Activated CD4-positive, alpha-beta T cell treated with anti-CD3 and anti-CD28 coated beads, Interleukin-2, amount 10 ng/mL, durations not matched to agents 7 days and 5 days (primary cell): ENCODE measurements around the gene CACNA1E. TPM values are rescaled to one million over a fixed set of nuclear protein-coding genes. Genes with fewer than 3 reads are reported as not detected.

Experiments
- CTCF ChIA-PET: fragments of 350-600 bp; sonication (Branson Sonifier 250); formaldehyde crosslinking; loops from one replicate; lab custom pipeline; 2021; ENCODE audit warnings: antibody characterized with exemption; lab: Charles Lee
- POLR2A ChIA-PET: fragments of 350-600 bp; sonication (Branson Sonifier 250); formaldehyde crosslinking; loops from one replicate; lab custom pipeline; 2021; ENCODE audit warnings: antibody characterized with exemption; lab: Charles Lee
- DNase-seq: peaks from one replicate; pipeline ENCODE4 v3.0.0-alpha.2; 2020
- H3K27ac Mint-ChIP-seq: one replicate; pipeline ENCODE4 v1.8.0; 2021; ENCODE audit warnings: mild to moderate bottlenecking, moderate library complexity, mixed read lengths
- H3K27me3 Mint-ChIP-seq: one replicate; pipeline ENCODE4 v1.8.0; 2021; ENCODE audit warnings: mixed read lengths
- H3K36me3 Mint-ChIP-seq: one replicate; pipeline ENCODE4 v1.8.0; 2021; ENCODE audit warnings: low read depth, mixed read lengths
- H3K4me1 Mint-ChIP-seq: one replicate; pipeline ENCODE4 v1.8.0; 2021; ENCODE audit warnings: mixed read lengths
- H3K4me3 Mint-ChIP-seq: one replicate; pipeline ENCODE4 v1.8.0; 2021; ENCODE audit warnings: mild to moderate bottlenecking, moderate library complexity, mixed read lengths
- H3K9me3 Mint-ChIP-seq: one replicate; pipeline ENCODE4 v1.8.0; 2021; ENCODE audit warnings: mixed read lengths
- total RNA-seq, 2 experiments: library from RNA; stranded (reverse); gene quantifications; one replicate each; pipeline ENCODE4 v1.2.3, GENCODE V29; 2021

CACNA1E gene
- total RNA-seq, 2 experiments from 2014 or later = not detected

- ChIA-PET POLR2A (no interaction called here), CTCF (no interaction called here)
- no peak overlapping the region for H3K27ac Mint-ChIP-seq
- H3K27me3 Mint-ChIP-seq = no peaks in the 10 kb centered on the region
- no peak overlapping the region for H3K4me3 Mint-ChIP-seq
- DNase-seq = no peak
- no peaks in the 10 kb centered on the region for H3K36me3 Mint-ChIP-seq
- H3K9me3 Mint-ChIP-seq = no peaks in the 10 kb centered on the region
- no peaks in the 10 kb centered on the region for H3K4me1 Mint-ChIP-seq
These were observed 125.1 kb downstream of the CACNA1E start for GRCh38 chr1:181608386-181608785.

- ChIA-PET CTCF (no interaction called here), POLR2A (no interaction called here)
- Mint-ChIP-seq H3K4me1 (no peaks in the 10 kb centered on the region), H3K27ac (no peak overlapping the region), H3K27me3 (no peaks in the 10 kb centered on the region), H3K36me3 (no peaks in the 10 kb centered on the region), H3K9me3 (no peaks in the 10 kb centered on the region), H3K4me3 (no peak overlapping the region)
- no peak for DNase-seq
These were observed 125.6 kb downstream of the CACNA1E start for GRCh38 chr1:181608948-181609347.

- POLR2A ChIA-PET = no interaction called here
- no peaks in the 10 kb centered on the region for H3K4me1 Mint-ChIP-seq
- no peak for DNase-seq
- H3K4me3 Mint-ChIP-seq = no peak overlapping the region
- no peaks in the 10 kb centered on the region for H3K36me3 Mint-ChIP-seq
- H3K9me3 Mint-ChIP-seq = no peaks in the 10 kb centered on the region
- no peak overlapping the region for H3K27ac Mint-ChIP-seq
- CTCF ChIA-PET = no interaction called here
- H3K27me3 Mint-ChIP-seq = no peaks in the 10 kb centered on the region
These were observed 128.8 kb downstream of the CACNA1E start for GRCh38 chr1:181612100-181612499.

GRCh38 chr1:181618559-181618958 lies 135.2 kb downstream of the CACNA1E start:
- no peaks in the 10 kb centered on the region for H3K9me3 Mint-ChIP-seq
- no peak for DNase-seq
- CTCF ChIA-PET = no interaction called here

GRCh38 chr1:181620183-181620582 lies 136.9 kb downstream of the CACNA1E start:
- ChIA-PET POLR2A (no interaction called here), CTCF (no interaction called here)
- Mint-ChIP-seq H3K27ac (no peak overlapping the region), H3K4me1 (no peaks in the 10 kb centered on the region), H3K9me3 (no peaks in the 10 kb centered on the region), H3K36me3 (no peaks in the 10 kb centered on the region), H3K27me3 (no peaks in the 10 kb centered on the region), H3K4me3 (no peak overlapping the region)
- DNase-seq = no peak

More at GRCh38 chr1:181618559-181618958, 135.2 kb downstream of the CACNA1E start:
- no peaks in the 10 kb centered on the region for H3K4me1 Mint-ChIP-seq
- POLR2A ChIA-PET = no interaction called here
- no peaks in the 10 kb centered on the region for H3K27me3 Mint-ChIP-seq
- no peak overlapping the region for H3K27ac Mint-ChIP-seq
- no peaks in the 10 kb centered on the region for H3K36me3 Mint-ChIP-seq
- no peak overlapping the region for H3K4me3 Mint-ChIP-seq

GRCh38 chr1:181623850-181624249 lies 140.5 kb downstream of the CACNA1E start:
- Mint-ChIP-seq H3K27me3 (peaks cover 7% of the 10 kb centered on the region), H3K4me1 (no peaks in the 10 kb centered on the region), H3K9me3 (no peaks in the 10 kb centered on the region), H3K4me3 (no peak overlapping the region), H3K27ac (no peak overlapping the region), H3K36me3 (no peaks in the 10 kb centered on the region)
- CTCF ChIA-PET = no interaction called here
- DNase-seq = no peak
- POLR2A ChIA-PET = no interaction called here

GRCh38 chr1:181626279-181626938 lies 143.1 kb downstream of the CACNA1E start:
- Mint-ChIP-seq H3K36me3 (no peaks in the 10 kb centered on the region), H3K4me3 (no peak overlapping the region), H3K27me3 (peaks cover 11% of the 10 kb centered on the region), H3K9me3 (no peaks in the 10 kb centered on the region), H3K4me1 (no peaks in the 10 kb centered on the region), H3K27ac (no peak overlapping the region)
- ChIA-PET POLR2A (no interaction called here), CTCF (no interaction called here)
- no peak for DNase-seq

- Mint-ChIP-seq H3K27ac (no peak overlapping the region), H3K4me1 (no peaks in the 10 kb centered on the region), H3K36me3 (no peaks in the 10 kb centered on the region), H3K27me3 (peaks cover 11% of the 10 kb centered on the region), H3K9me3 (no peaks in the 10 kb centered on the region), H3K4me3 (no peak overlapping the region)
- ChIA-PET CTCF (interaction anchor here (0.5 kb wide), 1 partner anchor 107 kb away, joined by 3 read pairs; no protein-coding TSS in a partner anchor), POLR2A (no interaction called here)
- no peak for DNase-seq
These were observed 147.1 kb downstream of the CACNA1E start for GRCh38 chr1:181630398-181630797.

- Mint-ChIP-seq H3K27ac (no peak overlapping the region), H3K27me3 (peaks cover 11% of the 10 kb centered on the region), H3K4me1 (no peaks in the 10 kb centered on the region), H3K4me3 (no peak overlapping the region), H3K9me3 (no peaks in the 10 kb centered on the region), H3K36me3 (no peaks in the 10 kb centered on the region)
- POLR2A ChIA-PET = no interaction called here
- CTCF ChIA-PET = interaction anchor here (0.5 kb wide), 1 partner anchor 107 kb away, joined by 3 read pairs; no protein-coding TSS in a partner anchor
- no peak for DNase-seq
These were observed 147.5 kb downstream of the CACNA1E start for GRCh38 chr1:181630838-181631237.

GRCh38 chr1:181632492-181632891 lies 149.2 kb downstream of the CACNA1E start:
- Mint-ChIP-seq H3K9me3 (no peaks in the 10 kb centered on the region), H3K4me3 (no peak overlapping the region), H3K27ac (no peak overlapping the region), H3K36me3 (no peaks in the 10 kb centered on the region), H3K4me1 (no peaks in the 10 kb centered on the region), H3K27me3 (peaks cover 9% of the 10 kb centered on the region)
- ChIA-PET CTCF (no interaction called here), POLR2A (no interaction called here)
- DNase-seq = no peak

- no peak for DNase-seq
- ChIA-PET POLR2A (no interaction called here), CTCF (no interaction called here)
- Mint-ChIP-seq H3K27ac (no peak overlapping the region), H3K36me3 (no peaks in the 10 kb centered on the region), H3K4me1 (no peaks in the 10 kb centered on the region), H3K9me3 (no peaks in the 10 kb centered on the region), H3K27me3 (peaks cover 13% of the 10 kb centered on the region), H3K4me3 (no peak overlapping the region)
These were observed 149.6 kb downstream of the CACNA1E start for GRCh38 chr1:181632960-181633359.

- no peaks in the 10 kb centered on the region for H3K36me3 Mint-ChIP-seq
- H3K27ac Mint-ChIP-seq = no peak overlapping the region
- DNase-seq = no peak
- CTCF ChIA-PET = no interaction called here
- no peak overlapping the region for H3K4me3 Mint-ChIP-seq
- H3K27me3 Mint-ChIP-seq = peaks cover 5% of the 10 kb centered on the region
- H3K4me1 Mint-ChIP-seq = no peaks in the 10 kb centered on the region
- POLR2A ChIA-PET = no interaction called here
- no peaks in the 10 kb centered on the region for H3K9me3 Mint-ChIP-seq
These were observed 151.8 kb downstream of the CACNA1E start for GRCh38 chr1:181635110-181635509.

- Mint-ChIP-seq H3K27me3 (peaks cover 5% of the 10 kb centered on the region), H3K36me3 (no peaks in the 10 kb centered on the region), H3K4me1 (no peaks in the 10 kb centered on the region), H3K27ac (no peak overlapping the region), H3K4me3 (no peak overlapping the region), H3K9me3 (no peaks in the 10 kb centered on the region)
- ChIA-PET CTCF (no interaction called here), POLR2A (no interaction called here)
- no peak for DNase-seq
These were observed 154.7 kb downstream of the CACNA1E start for GRCh38 chr1:181637998-181638397.

GRCh38 chr1:181640956-181641355 lies 157.6 kb downstream of the CACNA1E start:
- DNase-seq = no peak
- H3K9me3 Mint-ChIP-seq = no peaks in the 10 kb centered on the region

More at GRCh38 chr1:181640956-181641355, 157.6 kb downstream of the CACNA1E start:
- Mint-ChIP-seq H3K36me3 (no peaks in the 10 kb centered on the region), H3K4me1 (no peaks in the 10 kb centered on the region), H3K27me3 (peaks cover 5% of the 10 kb centered on the region), H3K4me3 (no peak overlapping the region), H3K27ac (no peak overlapping the region)
- CTCF ChIA-PET = no interaction called here
- POLR2A ChIA-PET = no interaction called here
